ENCODE results near the gene C2CD5. TPM values are rescaled to one million over a fixed set of nuclear protein-coding genes. Genes with fewer than 3 reads are reported as not detected.

The C2CD5 gene
- total RNA-seq, 4 donors from 2014 or later: 60.0 to 99.5 (median 72.6) TPM

DNA sequence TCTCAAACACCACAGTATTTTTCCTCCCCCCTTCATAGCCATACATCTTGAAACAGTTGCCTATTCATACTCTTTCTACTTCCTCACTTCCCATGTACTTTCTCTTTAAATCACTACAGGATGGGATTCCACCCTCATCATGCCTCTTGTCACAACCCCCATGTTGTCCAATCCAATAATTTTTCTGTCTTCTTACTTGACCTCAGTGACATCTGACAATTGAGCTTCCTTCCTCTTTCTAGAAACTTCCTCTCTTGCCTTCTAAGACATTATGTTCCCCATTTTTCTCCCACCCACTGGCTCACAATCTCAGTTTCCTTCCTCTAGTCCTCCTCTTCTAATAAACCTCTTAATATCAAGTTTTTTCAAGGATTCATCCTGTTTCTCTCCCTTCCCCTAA, 5.3 kb downstream of the C2CD5 start:
- no peak for TF ChIP-seq POLR2A (IDR thresholded peaks at IDR 0.05)
- TF ChIP-seq, protein P1, sequence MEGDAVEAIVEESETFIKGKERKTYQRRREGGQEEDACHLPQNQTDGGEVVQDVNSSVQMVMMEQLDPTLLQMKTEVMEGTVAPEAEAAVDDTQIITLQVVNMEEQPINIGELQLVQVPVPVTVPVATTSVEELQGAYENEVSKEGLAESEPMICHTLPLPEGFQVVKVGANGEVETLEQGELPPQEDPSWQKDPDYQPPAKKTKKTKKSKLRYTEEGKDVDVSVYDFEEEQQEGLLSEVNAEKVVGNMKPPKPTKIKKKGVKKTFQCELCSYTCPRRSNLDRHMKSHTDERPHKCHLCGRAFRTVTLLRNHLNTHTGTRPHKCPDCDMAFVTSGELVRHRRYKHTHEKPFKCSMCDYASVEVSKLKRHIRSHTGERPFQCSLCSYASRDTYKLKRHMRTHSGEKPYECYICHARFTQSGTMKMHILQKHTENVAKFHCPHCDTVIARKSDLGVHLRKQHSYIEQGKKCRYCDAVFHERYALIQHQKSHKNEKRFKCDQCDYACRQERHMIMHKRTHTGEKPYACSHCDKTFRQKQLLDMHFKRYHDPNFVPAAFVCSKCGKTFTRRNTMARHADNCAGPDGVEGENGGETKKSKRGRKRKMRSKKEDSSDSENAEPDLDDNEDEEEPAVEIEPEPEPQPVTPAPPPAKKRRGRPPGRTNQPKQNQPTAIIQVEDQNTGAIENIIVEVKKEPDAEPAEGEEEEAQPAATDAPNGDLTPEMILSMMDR (IDR thresholded peaks at IDR 0.05): no peak
- Histone ChIP-seq H3K27ac (no peak overlapping the region), H3K4me1 (no peaks in the 10 kb centered on the region)

DNA sequence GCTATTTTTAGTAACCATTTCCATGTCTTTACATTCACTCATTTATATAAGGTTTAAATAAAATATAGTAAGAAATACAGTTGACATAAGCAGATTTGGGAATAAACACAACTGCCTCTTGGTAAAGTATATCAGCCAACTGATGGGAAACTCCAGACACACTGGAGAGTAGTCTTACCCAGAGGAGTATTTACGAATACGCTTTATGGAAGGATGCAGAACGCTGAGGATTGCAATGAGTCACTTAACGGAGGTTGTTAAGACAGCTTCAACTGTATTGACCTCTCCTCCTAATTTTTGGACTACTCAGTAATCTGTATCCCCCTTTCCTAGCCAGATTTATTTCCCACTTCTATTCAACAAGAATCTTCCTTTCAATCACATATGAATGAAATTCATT, 6.0 kb downstream of the C2CD5 start:
- Histone ChIP-seq H3K27me3 (no peaks in the 10 kb centered on the region), H3K36me3 (no peaks in the 10 kb centered on the region), H3K4me3 (no peak overlapping the region), H3K4me1 (no peaks in the 10 kb centered on the region), H3K9me3 (no peaks in the 10 kb centered on the region), H3K27ac (no peak overlapping the region)
- no peak for TF ChIP-seq POLR2A (IDR thresholded peaks at IDR 0.05)
- TF ChIP-seq, protein P1 (IDR thresholded peaks at IDR 0.05): no peak
- DNase-seq: no peak
- intact Hi-C loops (cut with DNase I; ENCODE audit: low total_unique reads): no loop called here

More for the DNA sequence above, 5.3 kb downstream of the C2CD5 start:
- Histone ChIP-seq H3K36me3 (no peaks in the 10 kb centered on the region), H3K27me3 (no peaks in the 10 kb centered on the region), H3K4me3 (no peak overlapping the region), H3K9me3 (no peaks in the 10 kb centered on the region)
- no peak for DNase-seq
- intact Hi-C loops (cut with DNase I; ENCODE audit: low total_unique reads): no loop called here

DNA sequence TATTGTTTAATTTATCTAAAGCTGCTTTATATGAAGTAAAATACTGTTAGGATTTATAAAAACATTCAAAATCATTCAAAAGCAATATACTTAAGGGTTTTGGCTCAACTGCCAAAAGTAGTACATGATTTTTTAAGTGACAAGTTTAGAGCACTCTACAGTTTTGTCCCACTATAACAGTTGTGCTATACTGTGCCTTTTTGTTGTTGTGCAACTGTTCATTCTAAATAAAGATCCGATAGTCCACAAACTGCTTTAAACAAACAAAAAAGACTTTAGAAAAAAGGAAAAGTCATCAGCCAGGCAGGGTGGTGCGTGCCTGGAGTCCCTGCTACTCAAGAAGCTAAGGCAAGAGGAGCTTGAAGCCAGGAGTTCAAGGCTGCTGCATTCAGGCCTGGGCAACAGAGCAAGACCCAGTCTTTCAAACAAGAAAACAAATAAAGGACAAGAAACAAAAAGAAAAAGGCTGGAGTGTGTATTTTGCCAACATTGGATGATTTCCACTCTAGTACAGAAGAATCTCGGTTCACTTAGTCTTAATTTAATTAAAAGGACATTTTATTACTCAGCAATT, 7.3 kb downstream of the C2CD5 start:
- intact Hi-C loops (cut with DNase I; ENCODE audit: low total_unique reads): no loop called here
- Histone ChIP-seq H3K9me3 (no peaks in the 10 kb centered on the region), H3K36me3 (no peaks in the 10 kb centered on the region), H3K4me1 (no peaks in the 10 kb centered on the region), H3K4me3 (no peak overlapping the region), H3K27me3 (no peaks in the 10 kb centered on the region), H3K27ac (no peak overlapping the region)
- no peak for DNase-seq
- TF ChIP-seq POLR2A (IDR thresholded peaks at IDR 0.05): no peak
- TF ChIP-seq, protein P1 (IDR thresholded peaks at IDR 0.05): no peak

DNA sequence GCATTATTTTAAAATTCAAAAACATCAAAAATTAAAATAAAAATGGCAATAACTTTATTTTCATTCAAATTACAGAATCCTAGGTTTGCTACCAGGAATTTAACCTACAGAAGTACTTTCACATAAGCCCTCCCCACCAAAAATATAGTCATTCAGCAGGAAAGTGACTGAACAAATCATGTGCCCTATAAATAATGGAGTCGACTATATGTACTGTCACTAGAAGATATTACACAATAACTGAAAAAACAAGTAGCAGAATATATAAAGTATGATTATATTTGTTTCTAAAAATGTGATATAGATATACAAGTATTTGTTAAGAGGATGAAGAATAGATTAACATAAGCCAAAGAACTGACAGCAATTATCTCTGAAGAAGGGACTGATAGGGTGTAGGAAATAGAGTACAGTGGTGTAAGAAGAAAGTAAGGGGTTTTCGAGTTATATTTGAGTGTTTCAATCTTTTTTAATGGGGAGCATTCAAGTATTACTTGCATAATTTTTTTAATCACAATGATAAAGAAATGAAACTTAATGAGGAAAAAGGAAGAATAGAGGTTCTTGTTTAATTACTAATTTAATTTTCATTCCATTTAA, 7.9 kb downstream of the C2CD5 start:
- H3K36me3 ChIP-seq: no peaks in the 10 kb centered on the region
- no peak overlapping the region for H3K4me3 ChIP-seq
- no peak for DNase-seq
- TF ChIP-seq, protein P1 (IDR thresholded peaks at IDR 0.05): no peak
- no peak for TF ChIP-seq POLR2A (IDR thresholded peaks at IDR 0.05)
- H3K9me3 ChIP-seq: no peaks in the 10 kb centered on the region
- no peaks in the 10 kb centered on the region for H3K4me1 ChIP-seq
- no peaks in the 10 kb centered on the region for H3K27me3 ChIP-seq
- H3K27ac ChIP-seq: no peak overlapping the region
- intact Hi-C loops (cut with DNase I; ENCODE audit: low total_unique reads): no loop called here

DNA sequence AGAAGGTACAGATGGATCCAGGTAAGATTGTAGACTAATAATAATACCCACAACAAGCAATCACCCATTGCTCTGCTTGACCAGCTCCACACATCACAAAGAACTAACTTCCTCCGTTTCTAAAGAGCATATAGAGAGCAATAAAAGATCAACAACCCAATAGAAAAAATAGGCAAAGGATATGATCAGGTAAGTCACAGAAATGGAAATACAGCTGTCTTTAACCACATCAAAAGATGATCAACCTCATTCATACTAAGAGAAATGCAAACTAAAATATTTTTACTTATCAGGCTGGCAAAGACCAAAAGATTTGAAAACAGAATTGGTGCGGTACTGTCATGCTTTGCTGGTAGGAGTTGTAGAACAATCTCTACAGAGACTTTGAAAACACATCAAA, 8.9 kb downstream of the C2CD5 start:
- TF ChIP-seq, protein P1 (IDR thresholded peaks at IDR 0.05): no peak
- no peak for TF ChIP-seq POLR2A (IDR thresholded peaks at IDR 0.05)
- H3K27me3 ChIP-seq: no peaks in the 10 kb centered on the region
- H3K36me3 ChIP-seq: no peaks in the 10 kb centered on the region

More for the DNA sequence above, 8.9 kb downstream of the C2CD5 start:
- Histone ChIP-seq H3K9me3 (no peaks in the 10 kb centered on the region), H3K4me3 (no peak overlapping the region), H3K4me1 (no peaks in the 10 kb centered on the region), H3K27ac (no peak overlapping the region)
- intact Hi-C loops (cut with DNase I; ENCODE audit: low total_unique reads): no loop called here
- no peak for DNase-seq
